ENCODE results near the gene KCTD3.

DNA sequence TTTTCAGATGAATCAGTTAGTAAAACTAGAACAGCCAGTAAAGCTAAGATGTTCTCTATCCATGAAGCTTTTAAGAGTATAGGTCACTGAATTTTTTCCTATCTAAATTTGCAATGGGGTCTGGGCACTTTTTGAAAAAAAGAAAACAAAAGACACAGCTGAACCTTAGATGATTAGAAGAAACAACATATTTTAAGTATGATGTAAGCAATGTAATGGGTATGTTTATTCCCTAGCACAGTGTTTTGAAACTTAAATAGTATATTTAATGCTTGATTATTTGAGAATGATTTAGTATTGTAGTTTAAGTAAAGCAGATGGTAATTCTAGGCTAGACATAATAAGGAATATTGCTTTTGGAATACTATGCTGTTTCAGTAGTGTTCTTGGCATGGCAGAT lies 36.2 kb downstream of the KCTD3 start:
- TF ChIP-seq HDGF (IDR thresholded peaks at IDR 0.05; ENCODE audit: borderline replicate concordance) (no peak), CTBP1 (IDR thresholded peaks at IDR 0.05; ENCODE audit: borderline replicate concordance) (no peak), SP1 (IDR thresholded peaks at IDR 0.05) (no peak), PKNOX1 (IDR thresholded peaks at IDR 0.05) (no peak), NFRKB (IDR thresholded peaks at IDR 0.05) (no peak), SUZ12 (IDR thresholded peaks at IDR 0.05) (no peak), L3MBTL2 (conservative IDR thresholded peaks at IDR 0.05) (no peak), FOXK2 (IDR thresholded peaks at IDR 0.05) (no peak), FOXM1 (IDR thresholded peaks at IDR 0.05; ENCODE audit: borderline replicate concordance) (no peak), BHLHE40 (IDR thresholded peaks at IDR 0.05; ENCODE audit: borderline replicate concordance) (no peak), FOXA1 (IDR thresholded peaks at IDR 0.05) (no peak), ZNF384 (IDR thresholded peaks at IDR 0.05) (no peak)
